T-helper 2 cell (primary cell): ENCODE data around the gene HAND2.

ENCODE experiments used
- DNase-seq, 5 experiments: peaks; one replicate each; pipeline versions ENCODE4 v3.0.0 to v3.0.0-alpha.2; 2012 to 2022

Gene HAND2

GRCh38 chr4:173535957-173536356 is 5.9 kb upstream of the HAND2 start:
- DNase-seq: no peak

GRCh38 chr4:173535165-173535902 is 5.3 kb upstream of the HAND2 start:
- DNase-seq: no peak

DNA sequence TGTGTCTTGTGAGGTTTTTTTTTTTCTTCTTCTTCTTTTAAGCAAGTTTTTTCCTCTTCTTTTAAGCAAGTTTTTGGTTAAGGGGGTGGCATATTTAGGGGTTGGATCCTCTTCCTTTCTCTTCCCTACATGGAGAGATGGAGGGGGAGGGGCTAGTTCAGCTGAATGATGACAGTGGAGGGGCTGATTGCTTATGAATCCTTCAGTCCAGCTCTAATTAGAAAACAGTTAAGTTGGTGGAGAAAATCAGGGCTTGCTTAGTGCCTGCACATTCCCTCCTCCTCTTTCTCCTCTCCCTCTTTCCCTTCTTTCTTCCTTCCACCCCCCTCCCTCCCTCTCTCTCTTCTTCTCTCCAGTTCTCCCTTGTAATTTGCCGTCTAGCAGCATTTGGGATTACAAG is 4.4 kb upstream of the HAND2 start:
- no peak for DNase-seq

GRCh38 chr4:173532725-173533511 is 2.9 kb upstream of the HAND2 start:
- DNase-seq: no peak

- DNase-seq: no peak
These were observed 1.3 kb upstream of the HAND2 start for GRCh38 chr4:173531086-173531965.

- DNase-seq: no peak
These were observed 477 bp upstream of the HAND2 start for GRCh38 chr4:173530326-173531085.

- no peak for DNase-seq
These were observed 1.4 kb downstream of the HAND2 start for GRCh38 chr4:173528378-173529321.

DNA sequence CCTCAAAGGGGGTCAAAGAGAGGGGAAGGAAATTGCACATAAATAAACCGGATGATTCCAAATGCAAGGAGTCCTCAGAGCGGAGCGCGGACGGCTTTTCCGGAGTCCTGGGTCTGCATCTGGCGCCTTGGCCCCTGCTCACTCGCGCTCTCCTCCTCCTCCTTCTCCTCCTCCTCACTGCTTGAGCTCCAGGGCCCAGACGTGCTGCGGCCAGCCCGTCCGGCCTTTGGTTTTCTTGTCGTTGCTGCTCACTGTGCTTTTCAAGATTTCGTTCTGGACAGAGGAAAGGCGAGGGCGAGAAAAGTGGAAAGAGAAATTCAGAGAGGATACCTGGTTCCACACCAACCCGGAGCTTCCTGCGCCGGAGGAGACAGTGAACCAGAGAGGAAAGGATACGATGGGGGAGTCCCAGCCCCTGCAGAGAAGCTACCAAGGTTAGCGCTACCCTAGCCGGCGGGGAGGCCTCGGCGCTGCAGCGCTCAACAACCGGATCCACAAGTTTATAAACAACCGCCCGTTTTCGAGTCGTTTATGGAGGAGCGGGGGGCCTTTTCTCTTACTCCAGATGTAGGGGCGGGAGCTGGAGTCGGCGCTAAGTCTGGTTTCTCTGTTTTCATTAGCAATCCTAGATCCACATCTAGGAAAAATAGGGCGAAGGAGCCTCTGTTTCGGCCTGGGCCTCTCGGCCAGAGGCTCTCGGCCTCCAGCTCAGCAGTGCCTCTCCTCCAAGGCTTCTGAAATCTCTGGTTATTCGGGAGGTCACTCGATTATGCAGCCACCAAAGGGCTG is 2.7 kb downstream of the HAND2 start:
- no peak for DNase-seq

- no peak for DNase-seq
These were observed 3.3 kb downstream of the HAND2 start for GRCh38 chr4:173526724-173527102.

DNA sequence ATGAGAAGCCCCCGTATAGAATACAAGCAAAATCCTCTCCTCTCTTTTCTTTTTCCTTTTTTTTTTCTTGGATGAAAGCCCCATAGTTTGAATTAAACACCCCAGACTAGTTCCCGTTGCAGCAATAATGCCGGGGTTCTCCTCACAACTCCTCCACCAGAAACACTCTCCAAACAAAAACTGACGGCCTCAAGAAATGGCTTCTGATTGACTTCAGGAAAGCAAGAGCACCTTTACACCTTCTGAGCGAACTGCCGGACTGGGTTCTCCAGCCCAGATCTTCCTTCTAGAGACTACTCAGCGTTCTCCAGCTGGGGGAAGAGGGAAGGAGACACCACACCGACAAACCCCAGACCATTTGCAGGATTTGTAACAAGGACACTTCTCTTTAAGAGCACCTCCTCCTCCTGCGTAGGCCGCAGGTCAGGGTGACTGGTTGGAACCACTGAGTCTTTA is 4.0 kb downstream of the HAND2 start:
- no peak for DNase-seq

GRCh38 chr4:173525118-173526011 is 4.7 kb downstream of the HAND2 start:
- DNase-seq: no peak

DNA sequence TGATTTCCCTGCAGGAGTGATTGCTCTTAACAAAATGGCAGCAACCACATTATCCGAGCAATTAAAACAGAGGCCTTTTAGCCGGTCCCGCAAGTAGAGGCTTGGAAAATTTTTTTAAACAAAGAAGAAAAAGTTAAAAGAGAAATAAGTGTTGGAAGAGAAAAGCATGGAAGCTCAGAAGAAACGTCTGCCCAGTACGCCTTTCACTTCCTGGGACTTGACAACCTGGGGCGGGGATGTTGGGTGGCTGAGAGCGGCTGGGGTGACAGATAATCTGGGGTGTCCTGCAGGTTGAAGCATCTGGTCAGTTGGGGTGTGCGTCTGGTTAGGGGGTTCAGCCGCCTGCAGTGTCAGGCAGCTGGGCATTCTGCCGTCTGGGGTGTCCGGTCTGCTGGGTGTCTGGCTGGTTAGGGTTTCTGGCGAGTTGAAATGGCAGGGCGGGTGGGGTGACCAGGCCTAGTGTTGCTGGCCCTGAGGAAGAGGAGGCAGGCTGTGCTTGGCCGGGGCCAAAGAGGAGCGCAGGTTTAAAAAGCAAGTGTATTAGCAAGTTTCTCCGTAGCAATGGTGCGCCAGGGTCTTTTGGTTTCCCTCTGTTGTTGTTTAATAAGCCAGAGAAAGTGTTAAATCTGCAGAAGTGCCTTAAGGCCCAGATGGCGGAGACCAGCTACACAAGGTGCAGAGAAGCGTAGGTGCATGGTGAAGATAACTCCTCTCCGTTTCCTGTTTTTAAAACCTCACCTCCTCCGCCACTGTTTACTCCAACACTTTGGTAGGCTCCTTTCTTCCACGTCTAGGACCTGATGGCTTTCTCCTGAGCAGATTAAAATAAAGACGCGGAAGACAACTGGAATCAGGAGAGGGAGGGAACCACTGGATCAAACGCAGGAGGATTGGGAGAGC is 5.6 kb downstream of the HAND2 start:
- DNase-seq: no peak

- no peak for DNase-seq
These were observed 7.1 kb downstream of the HAND2 start for GRCh38 chr4:173522951-173523395.

- no peak for DNase-seq
These were observed 7.7 kb downstream of the HAND2 start for GRCh38 chr4:173522160-173522950.

DNA sequence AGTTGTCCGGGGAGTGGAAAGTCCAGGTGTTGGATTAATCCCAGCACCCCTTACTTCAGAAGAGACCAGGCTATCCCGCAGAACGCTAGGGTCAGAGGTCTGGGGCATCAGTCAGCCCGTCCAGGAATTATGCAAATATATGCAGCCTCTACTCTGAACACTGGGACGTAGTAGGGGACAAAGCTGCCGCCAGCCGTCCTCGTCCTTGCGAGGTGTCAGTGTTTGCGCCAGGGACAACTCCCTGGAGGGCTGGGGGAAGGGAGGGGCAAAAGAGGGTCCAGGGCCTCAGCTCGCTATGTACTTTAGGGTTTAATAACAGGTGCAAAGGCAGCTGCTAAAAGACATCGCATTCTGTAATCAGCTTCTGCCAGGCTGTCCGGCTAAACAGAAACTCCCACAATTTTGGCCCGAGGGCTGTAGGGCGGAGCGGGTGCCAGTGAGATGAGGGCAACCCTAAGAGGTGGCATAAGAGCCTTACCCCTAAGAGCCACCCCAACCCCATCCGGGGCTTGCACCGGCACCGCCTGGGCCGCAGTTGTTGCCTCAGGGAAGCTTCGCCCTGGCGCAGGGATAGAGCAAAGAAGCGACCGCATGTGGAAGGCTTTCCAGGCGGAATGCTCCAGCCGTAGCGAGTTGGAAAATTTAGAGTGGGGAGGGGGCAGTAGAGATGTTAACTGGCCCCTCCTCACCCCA is 8.4 kb downstream of the HAND2 start:
- no peak for DNase-seq

DNA sequence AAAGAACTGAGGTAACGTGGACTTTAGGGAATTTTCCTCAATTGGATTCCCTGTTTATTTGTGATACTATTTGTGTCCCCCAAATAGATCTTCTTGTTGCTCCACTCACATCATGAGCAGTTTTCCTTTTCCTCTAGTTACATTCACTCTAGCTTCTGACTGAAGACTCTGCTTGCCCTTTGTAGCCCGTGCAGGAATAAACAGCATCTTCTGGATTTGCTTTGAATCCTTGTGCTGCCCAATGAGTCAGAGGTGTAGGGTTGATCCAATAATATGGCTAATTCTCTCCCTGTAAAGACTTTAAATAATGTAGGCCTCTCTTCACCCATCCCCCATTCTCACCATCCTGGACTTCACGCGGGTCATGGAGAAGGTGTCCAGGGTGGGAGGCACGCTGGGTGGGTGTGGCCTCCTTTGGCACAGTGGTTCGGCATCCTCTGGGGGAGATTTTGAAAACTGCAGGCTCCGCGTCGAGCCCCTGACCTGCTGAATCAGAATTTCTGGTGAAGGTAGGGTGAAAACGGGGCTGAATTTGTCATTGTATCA is 9.0 kb downstream of the HAND2 start:
- DNase-seq: no peak
